HG02938 (cell line): ENCODE measurements around the gene CIART.

Experiments used
- ATAC-seq: cut with Tn5 transposase; IDR thresholded peaks from one replicate; pipeline ENCODE4 v1.9.1; 2021; ENCODE audit warnings: mild to moderate bottlenecking, moderate library complexity; ENCODE audit not compliant: unreplicated experiment

Gene CIART

GRCh38 chr1:150259758-150260669 lies 22.3 kb upstream of the CIART start:
- no peak for ATAC-seq

- no peak for ATAC-seq
Observed at GRCh38 chr1:150261367-150261766, 21.0 kb upstream of the CIART start.

DNA sequence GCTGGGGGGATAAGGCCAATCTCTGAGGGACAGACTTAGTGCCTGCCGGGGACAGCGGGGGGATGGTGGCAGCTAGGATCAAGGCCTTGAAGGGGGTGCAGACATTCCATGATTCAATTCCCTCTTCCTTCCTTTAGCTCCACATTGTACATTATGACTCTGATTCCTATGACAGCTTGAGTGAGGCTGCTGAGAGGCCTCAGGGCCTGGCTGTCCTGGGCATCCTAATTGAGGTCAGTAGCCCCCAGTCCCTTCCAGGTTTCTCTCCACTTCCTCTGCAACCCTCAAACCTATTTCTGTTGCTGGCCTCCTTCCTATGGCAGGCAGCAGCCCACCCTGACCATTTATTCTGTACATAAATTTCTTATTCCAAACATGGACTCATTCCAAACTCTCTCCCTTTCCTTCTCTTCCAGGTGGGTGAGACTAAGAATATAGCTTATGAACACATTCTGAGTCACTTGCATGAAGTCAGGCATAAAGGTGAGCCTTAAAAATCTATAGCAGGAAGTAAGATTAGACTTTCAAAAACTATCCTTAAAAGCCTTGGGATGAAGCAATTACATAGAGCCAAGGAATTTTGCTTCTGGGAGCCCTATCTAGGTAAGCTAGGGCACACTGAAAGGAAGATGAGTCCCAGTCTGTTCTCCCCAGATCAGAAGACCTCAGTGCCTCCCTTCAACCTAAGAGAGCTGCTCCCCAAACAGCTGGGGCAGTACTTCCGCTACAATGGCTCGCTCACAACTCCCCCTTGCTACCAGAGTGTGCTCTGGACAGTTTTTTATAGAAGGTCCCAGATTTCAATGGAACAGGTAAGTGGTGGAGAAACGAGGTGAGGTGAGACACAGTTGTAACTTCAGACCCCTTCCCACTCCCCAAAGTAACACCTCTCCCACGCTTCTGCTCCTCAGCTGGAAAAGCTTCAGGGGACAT lies 19.7 kb upstream of the CIART start:
- no peak for ATAC-seq

DNA sequence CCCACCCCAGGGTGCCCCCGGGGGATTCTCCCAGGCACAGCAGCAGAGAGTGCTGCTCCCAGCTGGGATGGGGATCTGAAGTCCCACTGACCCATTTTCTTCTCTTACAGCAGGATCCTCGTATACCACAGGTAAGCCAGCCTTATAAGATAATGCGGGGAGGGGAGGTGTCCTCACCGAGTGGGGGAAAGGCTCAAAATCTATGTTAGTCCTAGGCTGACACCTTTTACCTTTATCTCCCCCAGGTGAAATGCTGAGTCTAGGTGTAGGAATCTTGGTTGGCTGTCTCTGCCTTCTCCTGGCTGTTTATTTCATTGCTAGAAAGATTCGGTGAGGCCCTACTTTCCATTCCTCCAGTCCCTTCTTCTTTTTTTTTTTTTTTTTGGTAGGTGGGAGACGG lies 18.8 kb upstream of the CIART start:
- ATAC-seq: no peak

- ATAC-seq: no peak
Observed at GRCh38 chr1:150267896-150268295, 14.5 kb upstream of the CIART start.

- ATAC-seq: peak; percentile 16
Observed at GRCh38 chr1:150268340-150268704, 14.0 kb upstream of the CIART start.

DNA sequence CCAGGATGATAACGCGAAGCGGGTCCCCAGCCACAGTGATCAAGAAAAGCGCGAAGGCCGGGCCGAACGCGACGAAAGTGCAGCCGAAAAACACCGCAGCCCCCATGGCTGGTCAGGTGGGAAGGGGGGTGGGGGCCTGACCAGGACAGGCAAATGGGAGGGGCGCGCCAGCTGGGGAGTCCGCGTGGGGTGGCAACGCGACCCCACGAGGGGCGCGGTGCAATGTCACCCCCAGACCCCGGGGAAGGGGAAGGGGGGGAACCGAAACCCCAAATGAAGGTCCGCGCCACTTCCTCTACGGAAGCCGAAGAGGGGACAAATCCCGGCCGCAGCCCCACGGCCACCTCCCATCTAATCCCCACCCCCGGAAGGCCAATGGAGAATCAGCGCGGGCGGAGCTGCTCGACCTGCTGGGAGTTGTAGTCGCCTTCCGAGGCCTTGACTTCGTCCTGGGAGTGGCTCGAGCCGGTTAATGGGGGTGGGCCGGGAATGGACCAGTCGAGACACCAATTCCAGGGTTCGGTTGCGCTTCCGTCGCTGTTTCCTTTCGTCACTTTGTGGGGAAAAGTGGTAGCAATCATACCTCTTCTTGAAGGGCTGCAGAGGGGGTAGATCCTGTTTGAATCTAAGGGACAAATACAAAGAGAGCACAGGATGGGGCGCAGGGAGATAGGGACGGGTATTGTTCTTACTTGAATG lies 13.5 kb upstream of the CIART start, which contains the start of gene APH1A:
TSS of gene APH1A (minus strand) at position 312 of the 699 bp plus-strand sequence. CDS start at position 106, 206 bp downstream.
- ATAC-seq: peak; percentile 77

DNA sequence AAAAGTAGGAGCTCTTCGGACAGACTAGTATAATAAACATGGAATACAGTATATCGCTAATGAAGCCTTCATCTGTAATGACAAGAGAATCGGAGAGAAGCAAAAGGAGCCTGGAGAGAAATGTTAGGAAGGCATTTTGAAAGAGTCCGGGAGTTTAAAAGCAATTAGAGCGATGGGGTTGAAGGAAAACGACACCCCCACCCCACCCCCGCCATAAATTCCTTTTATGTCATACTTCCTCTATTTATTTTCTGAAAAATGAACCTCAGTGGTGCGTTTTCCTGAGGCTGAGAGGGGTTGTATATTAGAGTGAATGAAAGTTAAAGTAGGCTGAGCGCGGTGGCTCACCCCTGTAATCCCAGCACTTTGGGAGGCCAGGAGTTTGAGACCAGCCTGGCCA lies 12.9 kb upstream of the CIART start:
- ATAC-seq: no peak

DNA sequence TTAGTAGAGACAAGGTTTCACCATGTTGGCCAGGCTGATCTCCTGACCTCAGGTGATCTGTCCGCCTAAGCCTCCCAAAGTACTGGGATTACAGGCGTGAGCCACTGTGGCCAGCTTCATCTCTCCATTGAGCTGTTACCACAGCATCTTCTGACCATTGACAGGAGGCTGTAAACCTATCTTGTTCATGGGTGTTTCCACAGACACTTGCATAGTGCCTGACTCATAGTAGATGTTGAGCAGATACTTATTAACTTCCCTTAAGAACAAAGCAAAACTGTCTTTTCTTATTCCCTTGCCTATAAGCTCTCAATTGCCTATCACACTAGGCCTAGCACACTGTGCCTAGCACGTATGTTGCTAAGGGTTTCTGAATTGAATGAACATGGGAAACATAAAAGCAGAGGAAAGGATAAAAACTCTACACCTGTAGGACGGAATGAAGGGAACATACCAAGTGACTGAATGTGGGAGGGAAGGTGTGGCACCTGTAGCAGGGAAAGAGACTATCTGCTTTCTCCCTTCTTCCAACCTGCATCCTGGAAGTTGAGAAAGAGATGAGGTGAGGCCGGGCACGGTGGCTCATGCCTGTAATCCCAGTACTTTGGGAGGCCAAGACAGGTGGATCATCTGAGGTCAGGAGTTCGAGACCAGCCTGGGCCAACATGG lies 10.9 kb upstream of the CIART start:
- ATAC-seq: no peak

- ATAC-seq: no peak
Observed at GRCh38 chr1:150273311-150273710, 9.0 kb upstream of the CIART start.

DNA sequence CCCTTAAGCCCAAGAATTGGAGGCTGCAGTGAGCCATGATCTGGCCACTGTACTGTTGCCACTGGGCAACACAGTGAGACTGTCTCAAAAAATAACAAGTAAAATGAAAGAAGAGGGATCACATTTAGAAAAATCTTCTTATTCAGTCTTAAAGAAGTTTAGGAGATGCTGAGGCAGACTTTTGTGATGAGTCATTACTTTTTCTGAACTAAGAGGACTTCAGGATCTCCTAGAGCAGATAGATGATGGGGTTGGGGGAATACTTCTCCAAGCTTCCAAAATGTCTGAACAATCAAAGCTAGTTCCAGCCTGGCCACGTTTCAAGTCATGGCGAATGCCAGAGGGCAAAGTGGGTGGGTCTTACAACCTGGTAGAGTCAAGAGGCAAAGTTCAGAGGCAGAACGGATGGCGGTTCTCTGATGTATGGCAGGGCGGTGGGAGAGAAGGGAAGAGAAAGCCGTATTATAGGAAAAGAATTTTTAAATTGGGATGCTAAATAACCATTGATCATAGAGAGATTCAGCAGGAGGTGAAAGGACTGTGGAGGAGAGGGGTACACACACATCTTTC lies 2.1 kb upstream of the CIART start:
- ATAC-seq: no peak

DNA sequence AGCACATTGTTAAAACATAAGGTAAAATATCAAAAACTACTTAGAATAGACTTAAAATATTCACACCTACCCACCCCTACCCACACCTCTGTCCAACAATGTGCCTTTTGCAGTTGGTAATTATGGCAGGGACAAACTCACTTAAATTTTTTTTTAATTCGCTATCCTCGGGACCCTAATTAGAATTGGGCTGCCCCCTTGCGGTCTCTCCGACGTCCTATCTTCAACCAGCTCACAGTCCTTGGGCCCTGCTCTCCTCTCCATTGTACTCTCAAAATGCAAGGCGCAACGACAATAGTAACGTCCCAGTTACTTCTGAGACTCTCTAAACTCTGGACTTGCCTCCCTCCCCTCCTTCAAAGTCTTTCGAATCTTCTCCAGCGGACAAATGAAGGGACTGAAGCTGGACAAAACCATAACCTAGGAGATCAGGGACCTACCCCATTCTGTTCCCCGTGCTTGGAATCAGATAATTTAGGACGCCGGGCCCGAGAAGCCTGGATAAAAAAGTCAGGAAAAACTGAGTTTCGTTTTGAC lies 1.1 kb upstream of the CIART start:
- ATAC-seq: no peak

DNA sequence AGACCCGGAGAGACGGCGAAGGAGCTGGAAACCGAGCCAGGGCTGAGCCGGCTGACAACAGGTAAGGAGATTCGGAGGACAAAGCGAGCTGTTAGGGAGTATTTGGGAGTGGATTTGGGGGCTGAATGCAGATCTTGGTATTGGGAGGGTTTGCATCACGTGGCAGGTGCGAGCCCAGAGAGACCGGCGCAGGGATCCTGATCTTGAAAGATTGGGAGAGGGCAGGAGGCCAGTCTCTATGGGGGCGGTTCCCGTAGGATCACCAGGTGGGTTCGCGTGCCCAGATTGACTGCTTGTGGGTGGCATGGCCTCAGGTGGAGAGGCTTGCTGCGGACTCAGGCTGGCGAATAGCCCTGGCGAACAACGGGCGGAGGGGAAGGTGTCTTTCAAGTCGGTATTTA lies 204 bp downstream of the CIART start:
- no peak for ATAC-seq

- no peak for ATAC-seq
Observed at GRCh38 chr1:150283260-150283659, 906 bp downstream of the CIART start.

DNA sequence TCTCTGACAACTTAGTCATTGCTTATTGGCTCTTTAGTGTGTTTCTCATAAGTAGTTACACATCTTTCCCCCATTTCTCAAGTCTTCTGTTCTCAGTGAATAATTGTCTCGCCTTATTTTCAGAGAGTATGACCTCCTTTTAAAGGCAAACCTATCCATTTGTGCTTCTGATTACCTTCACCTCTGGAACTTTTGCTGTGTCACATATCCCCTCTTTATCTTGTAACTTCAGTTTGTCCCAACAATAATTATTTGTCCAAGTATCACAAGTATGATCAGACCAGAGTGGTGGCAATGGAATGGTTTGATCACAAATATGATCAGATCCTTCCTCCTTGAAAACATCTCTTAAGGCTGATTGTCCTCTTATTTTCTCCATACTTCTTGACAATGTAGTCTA lies 6.0 kb downstream of the CIART start:
- ATAC-seq: no peak

GRCh38 chr1:150288822-150289221 lies 6.5 kb downstream of the CIART start:
- ATAC-seq: no peak

DNA sequence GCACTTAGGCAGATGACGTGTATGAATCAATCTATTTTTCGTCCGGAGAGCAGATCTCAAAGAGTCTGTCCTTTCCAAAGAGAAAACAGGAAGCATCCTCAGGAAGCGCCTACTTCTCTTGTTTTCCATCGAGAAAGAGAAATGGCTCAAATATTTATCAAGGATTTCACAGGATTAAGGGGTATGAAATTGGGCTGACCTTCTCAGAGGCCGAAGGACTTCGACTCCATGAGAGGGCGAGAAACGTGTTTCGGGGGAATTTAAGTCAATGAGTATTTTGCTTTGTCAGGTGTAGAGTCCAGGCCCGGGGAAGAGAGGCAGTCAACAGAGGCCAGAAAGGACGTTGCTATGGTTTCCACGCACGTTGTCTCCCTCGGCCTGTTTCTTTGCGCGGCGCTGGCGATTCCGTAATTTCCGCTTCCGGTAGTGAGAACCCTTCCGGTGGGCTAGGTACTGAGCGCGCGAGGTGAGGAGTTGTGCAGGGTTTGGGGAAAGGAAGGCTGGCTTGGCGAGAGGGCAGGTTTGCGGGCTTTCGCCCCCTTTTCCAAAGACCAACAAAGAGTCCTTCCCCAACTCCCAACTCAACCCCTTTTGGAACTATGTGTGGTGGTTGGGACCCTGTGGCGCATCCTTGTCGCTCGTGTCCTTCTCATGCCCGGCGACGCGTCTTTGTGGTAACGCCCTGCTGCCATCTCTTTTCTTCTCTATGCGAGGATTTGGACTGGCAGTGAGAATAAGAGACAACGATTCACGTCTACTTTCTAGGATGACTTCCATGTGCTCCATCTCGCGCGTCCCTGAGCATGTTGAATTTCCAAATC lies 11.3 kb downstream of the CIART start, which contains the start of gene MRPS21:
TSS of gene MRPS21 (plus strand) at position 429 of the 821 bp plus-strand sequence. CDS start 506 bp downstream, outside the sequence.
- ATAC-seq: peak; percentile 96

DNA sequence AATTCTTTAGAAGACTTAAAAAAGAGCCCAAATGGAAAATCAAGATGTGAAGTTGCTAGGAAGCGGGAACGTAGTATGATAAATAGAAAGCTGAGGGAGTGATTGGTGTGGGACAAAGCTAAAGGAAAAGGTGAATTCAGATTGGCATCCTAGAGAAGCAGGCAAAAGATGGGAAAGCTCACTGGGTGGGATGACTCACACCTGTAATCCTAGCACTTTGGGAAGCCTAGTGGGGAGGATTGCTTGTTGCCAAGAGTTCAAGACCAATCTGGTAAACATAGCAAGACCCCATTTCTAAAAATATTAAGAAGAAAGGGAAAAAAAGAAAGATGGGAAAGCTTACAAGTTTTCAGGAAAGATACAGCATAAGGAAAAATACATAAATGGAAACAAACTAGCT lies 13.1 kb downstream of the CIART start:
- ATAC-seq: no peak

DNA sequence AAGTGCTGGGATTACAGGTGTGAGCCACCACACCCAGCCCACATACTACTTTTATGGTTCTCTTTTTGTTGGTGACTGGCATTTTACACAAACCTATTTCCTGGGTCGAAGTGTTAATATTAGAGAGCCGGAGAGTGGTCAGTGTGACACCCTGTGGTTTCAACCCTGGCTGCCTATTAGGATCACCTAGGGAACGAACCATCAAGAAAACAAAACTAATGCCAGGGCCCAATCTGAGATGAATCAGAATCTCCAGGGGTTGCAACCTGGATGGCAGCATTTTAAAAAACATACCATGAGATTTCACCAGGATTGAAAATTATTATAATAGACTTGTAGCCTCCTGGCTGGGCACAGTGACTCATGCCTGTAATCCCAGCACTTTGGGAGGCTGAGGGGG lies 17.4 kb downstream of the CIART start:
- ATAC-seq: no peak
